ENCODE data around the gene ZNF669. TPM values are rescaled to one million over a fixed set of nuclear protein-coding genes. Genes with fewer than 3 reads are reported as not detected.

The ZNF669 gene
- 12.3 TPM for total RNA-seq

DNA sequence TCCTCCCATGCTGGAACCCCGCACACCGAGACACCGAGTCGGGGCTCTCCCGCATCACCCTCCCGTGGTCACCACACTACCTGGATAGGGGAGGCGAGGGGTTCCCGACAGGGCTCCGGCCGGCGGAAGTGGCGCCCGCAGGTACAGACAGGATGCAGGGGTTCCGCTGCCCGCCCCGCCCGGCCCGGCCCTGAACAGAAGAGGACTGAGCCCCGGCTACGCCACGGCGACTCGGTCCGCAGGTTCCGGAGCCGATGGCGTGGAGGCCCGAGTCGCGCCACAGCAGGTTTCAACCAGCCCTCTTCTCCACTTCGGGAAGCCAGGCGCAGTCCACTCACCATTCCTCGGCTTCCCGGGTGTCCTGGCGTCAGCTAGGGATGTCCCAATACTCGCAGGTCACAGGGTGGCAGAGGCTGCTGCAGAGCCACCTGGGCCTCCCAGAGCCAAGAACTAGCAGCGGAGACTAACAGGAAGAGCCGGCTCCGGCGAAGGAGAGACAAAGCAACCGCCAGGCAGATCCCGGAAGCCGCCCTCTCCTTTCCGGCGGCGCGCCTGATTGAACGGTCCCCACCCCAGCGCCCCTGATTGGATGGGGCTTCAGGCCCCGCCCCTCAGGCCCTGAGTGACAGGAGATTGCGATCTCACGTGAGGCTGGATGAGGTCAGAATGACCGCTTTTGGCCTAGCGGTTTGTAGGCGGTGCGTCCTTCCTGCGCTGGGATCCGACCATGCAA is at the start of gene ZNF669:
TSS of gene ZNF669 (minus strand) at position 498 of the 733 bp plus-strand sequence. CDS start at position 341, 157 bp downstream.

GRCh38 chr1:247078258-247079140 is 25.7 kb downstream of the ZNF669 start, which contains the start of gene ZNF670:
Gene ZNF670 (minus strand): TSS chr1:247078811. CDS start chr1:247078596, 215 bp downstream.

Other genes with a start within 250 kb of the ZNF669 start
- 28.9 TPM for gene AHCTF1, start 172.4 kb downstream of the ZNF669 start, total RNA-seq
- 4.2 TPM for gene ZNF695, start 96.3 kb downstream of the ZNF669 start, total RNA-seq
- 5.1 TPM for gene ZNF670, start 25.5 kb downstream of the ZNF669 start, total RNA-seq
- gene ZNF124, start 67.7 kb upstream of the ZNF669 start, total RNA-seq = 160 TPM
- not detected for gene VN1R5, start 151.7 kb upstream of the ZNF669 start, total RNA-seq
- 61.6 TPM for gene ZNF496, start 227.5 kb upstream of the ZNF669 start, total RNA-seq